ENCODE results near the gene NWD2. TPM values are rescaled to one million over a fixed set of nuclear protein-coding genes. Genes with fewer than 3 reads are reported as not detected.
"Not testable (repeated sequence)": the region's sequence is repeated elsewhere in the genome, so short reads cannot be mapped to it uniquely, and the experiment has no call there.

The NWD2 gene
- total RNA-seq, 1 donor from 2014 or later: 0.08 TPM

GRCh38 chr4:37383579-37384229 lies 139.2 kb downstream of the NWD2 start:
- DNase-seq (ENCODE audit: missing footprints) (no peak), ATAC-seq (no peak)
- intact Hi-C loops (cut with DNase I): loop anchor here (10.0 kb wide), 1 partner anchor 1039 kb away; no protein-coding TSS in a partner anchor

- ATAC-seq: no peak
- intact Hi-C loops (cut with DNase I): loop anchor here (10.0 kb wide), 1 partner anchor 1041 kb away; no protein-coding TSS in a partner anchor
Observed at GRCh38 chr4:37385424-37385823, 140.9 kb downstream of the NWD2 start.

GRCh38 chr4:37388681-37389365 lies 144.3 kb downstream of the NWD2 start:
- intact Hi-C loops (cut with DNase I): loop anchor here (10.0 kb wide), 1 partner anchor 1044 kb away; no protein-coding TSS in a partner anchor
- no peak for DNase-seq (ENCODE audit: missing footprints)
- no peak for ATAC-seq

More at GRCh38 chr4:37385424-37385823, 140.9 kb downstream of the NWD2 start:
- no peak for DNase-seq (ENCODE audit: missing footprints)

- intact Hi-C loops (cut with DNase I): loop anchor here (10.0 kb wide), 1 partner anchor 1045 kb away; no protein-coding TSS in a partner anchor
- no peak for DNase-seq (ENCODE audit: missing footprints)
- ATAC-seq: no peak
Observed at GRCh38 chr4:37389366-37389765, 144.8 kb downstream of the NWD2 start.

GRCh38 chr4:37389967-37390580 lies 145.5 kb downstream of the NWD2 start:
- DNase-seq (ENCODE audit: missing footprints): no peak
- intact Hi-C loops (cut with DNase I): loop anchor here (10.0 kb wide), 1 partner anchor 1045 kb away; no protein-coding TSS in a partner anchor
- ATAC-seq: no peak

- intact Hi-C loops (cut with DNase I): no loop called here
- ATAC-seq: no peak
- peak; percentile 66 for DNase-seq (ENCODE audit: missing footprints)
Observed at GRCh38 chr4:37392521-37393255, 148.1 kb downstream of the NWD2 start.

GRCh38 chr4:37393321-37393720 lies 148.8 kb downstream of the NWD2 start:
- intact Hi-C loops (cut with DNase I): no loop called here
- no peak for DNase-seq (ENCODE audit: missing footprints)
- ATAC-seq: no peak

GRCh38 chr4:37393889-37394288 lies 149.3 kb downstream of the NWD2 start:
- ATAC-seq: no peak
- intact Hi-C loops (cut with DNase I): no loop called here
- no peak for DNase-seq (ENCODE audit: missing footprints)

- no peak for ATAC-seq
- DNase-seq (ENCODE audit: missing footprints): no peak
- intact Hi-C loops (cut with DNase I): no loop called here
Observed at GRCh38 chr4:37397505-37397904, 153.0 kb downstream of the NWD2 start.

- no peak for DNase-seq (ENCODE audit: missing footprints)
- intact Hi-C loops (cut with DNase I): no loop called here
- ATAC-seq: no peak
Observed at GRCh38 chr4:37400241-37400881, 155.8 kb downstream of the NWD2 start.

- DNase-seq (ENCODE audit: missing footprints); ATAC-seq; intact Hi-C loops (cut with DNase I): not testable (repeated sequence)
Observed at GRCh38 chr4:37407938-37408826, 163.6 kb downstream of the NWD2 start.

GRCh38 chr4:37413612-37414011 lies 169.1 kb downstream of the NWD2 start:
- DNase-seq (ENCODE audit: missing footprints); intact Hi-C loops (cut with DNase I); ATAC-seq: not testable (repeated sequence)

- DNase-seq (ENCODE audit: missing footprints) (no peak), ATAC-seq (no peak)
- intact Hi-C loops (cut with DNase I): no loop called here
Observed at GRCh38 chr4:37415845-37416369, 171.4 kb downstream of the NWD2 start.

- DNase-seq (ENCODE audit: missing footprints) (no peak), ATAC-seq (no peak)
- intact Hi-C loops (cut with DNase I): no loop called here
Observed at GRCh38 chr4:37421614-37422013, 177.1 kb downstream of the NWD2 start.

- no peak for DNase-seq (ENCODE audit: missing footprints)
- ATAC-seq: no peak
- intact Hi-C loops (cut with DNase I): no loop called here
Observed at GRCh38 chr4:37422102-37422501, 177.6 kb downstream of the NWD2 start.

GRCh38 chr4:37422638-37423037 lies 178.1 kb downstream of the NWD2 start:
- intact Hi-C loops (cut with DNase I): no loop called here
- DNase-seq (ENCODE audit: missing footprints) (no peak), ATAC-seq (no peak)

- ATAC-seq (no peak), DNase-seq (ENCODE audit: missing footprints) (no peak)
- intact Hi-C loops (cut with DNase I): no loop called here
Observed at GRCh38 chr4:37423310-37423709, 178.8 kb downstream of the NWD2 start.
